HUES6 (cell line): ENCODE results near the gene CDC37.
"Not testable (repeated sequence)": the region's sequence is repeated elsewhere in the genome, so short reads cannot be mapped to it uniquely, and the experiment has no call there.

ENCODE experiments used
- H3K27ac ChIP-seq: 2 replicates; pipeline ENCODE4 v1.7.0; 2013; ENCODE audit warnings: low read depth, mild to moderate bottlenecking, low read length, inconsistent platforms
- H3K27me3 ChIP-seq: 2 replicates; pipeline ENCODE4 v1.6.1; 2013; ENCODE audit warnings: low read length; ENCODE audit not compliant: control insufficient read depth, insufficient read depth
- H3K36me3 ChIP-seq: 2 replicates; pipeline ENCODE4 v1.6.1; 2013; ENCODE audit warnings: low read length; ENCODE audit not compliant: control insufficient read depth, insufficient read depth
- H3K4me1 ChIP-seq: 2 replicates; pipeline ENCODE4 v1.6.1; 2013; ENCODE audit warnings: low read length; ENCODE audit not compliant: control insufficient read depth, insufficient read depth
- H3K4me3 ChIP-seq: 2 replicates; pipeline ENCODE4 v1.5.1; 2013; ENCODE audit warnings: low read depth, low read length
- H3K9ac ChIP-seq: one replicate; pipeline ENCODE4 v1.6.1; 2013; ENCODE audit warnings: mild to moderate bottlenecking, low read length
- H3K9me3 ChIP-seq: 2 replicates; pipeline ENCODE4 v1.6.1; 2013; ENCODE audit warnings: low read depth, low read length; ENCODE audit not compliant: control insufficient read depth, insufficient read depth

The CDC37 gene

GRCh38 chr19:10418485-10419199 lies 15.3 kb upstream of the CDC37 start:
- Histone ChIP-seq H3K36me3 (no peaks in the 10 kb centered on the region), H3K27ac (no peak overlapping the region), H3K4me1 (peaks cover 22% of the 10 kb centered on the region), H3K4me3 (peak overlapping the region; percentile 38), H3K27me3 (peaks cover 79% of the 10 kb centered on the region), H3K9ac (no peak overlapping the region), H3K9me3 (no peaks in the 10 kb centered on the region)

- Histone ChIP-seq H3K27ac (no peak overlapping the region), H3K9ac (no peak overlapping the region), H3K27me3 (peaks cover 74% of the 10 kb centered on the region), H3K9me3 (no peaks in the 10 kb centered on the region), H3K4me1 (peaks cover 22% of the 10 kb centered on the region), H3K4me3 (peak overlapping the region; percentile 38), H3K36me3 (no peaks in the 10 kb centered on the region)
Measured at GRCh38 chr19:10418235-10418484, 14.8 kb upstream of the CDC37 start.

- Histone ChIP-seq H3K9ac (no peak overlapping the region), H3K4me1 (peaks cover 22% of the 10 kb centered on the region), H3K27me3 (peaks cover 69% of the 10 kb centered on the region), H3K4me3 (peak overlapping the region; percentile 38), H3K36me3 (no peaks in the 10 kb centered on the region), H3K27ac (no peak overlapping the region), H3K9me3 (no peaks in the 10 kb centered on the region)
Measured at GRCh38 chr19:10417541-10418234, 14.3 kb upstream of the CDC37 start.

GRCh38 chr19:10416380-10417257 lies 13.3 kb upstream of the CDC37 start:
- Histone ChIP-seq H3K27me3 (peaks cover 58% of the 10 kb centered on the region), H3K9ac (peak overlapping the region; percentile 39), H3K27ac (no peak overlapping the region)

GRCh38 chr19:10416083-10416379 lies 12.7 kb upstream of the CDC37 start:
- H3K27ac ChIP-seq, result no peak overlapping the region
- H3K9ac ChIP-seq, result peak overlapping the region; percentile 39
- peaks cover 22% of the 10 kb centered on the region for H3K4me1 ChIP-seq
- H3K36me3 ChIP-seq, result no peaks in the 10 kb centered on the region
- peaks cover 53% of the 10 kb centered on the region for H3K27me3 ChIP-seq
- no peaks in the 10 kb centered on the region for H3K9me3 ChIP-seq
- peak overlapping the region; percentile 67 for H3K4me3 ChIP-seq

More at GRCh38 chr19:10416380-10417257, 13.3 kb upstream of the CDC37 start:
- H3K36me3 ChIP-seq, result no peaks in the 10 kb centered on the region
- peaks cover 22% of the 10 kb centered on the region for H3K4me1 ChIP-seq
- H3K4me3 ChIP-seq, result peak overlapping the region; percentile 67
- H3K9me3 ChIP-seq, result no peaks in the 10 kb centered on the region

GRCh38 chr19:10412257-10412977 lies 9.1 kb upstream of the CDC37 start:
- Histone ChIP-seq H3K9me3 (no peaks in the 10 kb centered on the region), H3K27ac (no peak overlapping the region), H3K27me3 (peaks cover 31% of the 10 kb centered on the region), H3K4me1 (peaks cover 3% of the 10 kb centered on the region), H3K4me3 (no peak overlapping the region), H3K9ac (no peak overlapping the region), H3K36me3 (no peaks in the 10 kb centered on the region)

- H3K36me3 ChIP-seq, H3K9me3 ChIP-seq, H3K4me3 ChIP-seq, H3K27ac ChIP-seq, H3K4me1 ChIP-seq, H3K9ac ChIP-seq: not testable (repeated sequence)
- peaks cover 35% of the 10 kb centered on the region for H3K27me3 ChIP-seq
Measured at GRCh38 chr19:10411224-10411623, 7.9 kb upstream of the CDC37 start.

GRCh38 chr19:10408511-10409283 lies 5.4 kb upstream of the CDC37 start:
- Histone ChIP-seq H3K4me3 (no peak overlapping the region), H3K27ac (no peak overlapping the region), H3K27me3 (peaks cover 41% of the 10 kb centered on the region), H3K36me3 (no peaks in the 10 kb centered on the region), H3K9me3 (no peaks in the 10 kb centered on the region), H3K4me1 (peaks cover 6% of the 10 kb centered on the region), H3K9ac (no peak overlapping the region)

GRCh38 chr19:10407096-10407495 lies 3.8 kb upstream of the CDC37 start:
- Histone ChIP-seq H3K4me3 (no peak overlapping the region), H3K9me3 (no peaks in the 10 kb centered on the region), H3K27me3 (peaks cover 41% of the 10 kb centered on the region), H3K27ac (no peak overlapping the region), H3K4me1 (peaks cover 6% of the 10 kb centered on the region), H3K9ac (no peak overlapping the region), H3K36me3 (no peaks in the 10 kb centered on the region)

GRCh38 chr19:10406191-10406590 lies 2.8 kb upstream of the CDC37 start:
- Histone ChIP-seq H3K4me3 (no peak overlapping the region), H3K9me3 (no peaks in the 10 kb centered on the region), H3K36me3 (no peaks in the 10 kb centered on the region), H3K9ac (no peak overlapping the region), H3K27ac (no peak overlapping the region), H3K4me1 (peaks cover 6% of the 10 kb centered on the region), H3K27me3 (peaks cover 41% of the 10 kb centered on the region)
